T-helper 22 cell (primary cell): ENCODE measurements around the gene FBN1.

Experiments
- DNase-seq: peaks from one replicate; pipeline ENCODE4 v3.0.0-alpha.2; 2020; ENCODE audit warnings: low read depth

FBN1 gene

GRCh38 chr15:48553559-48553958 lies 92.0 kb downstream of the FBN1 start:
- no peak for DNase-seq

- no peak for DNase-seq
These were observed 94.5 kb downstream of the FBN1 start for GRCh38 chr15:48550822-48551525.

- no peak for DNase-seq
These were observed 97.1 kb downstream of the FBN1 start for GRCh38 chr15:48548455-48548854.

- DNase-seq: no peak
These were observed 98.2 kb downstream of the FBN1 start for GRCh38 chr15:48547286-48547685.

GRCh38 chr15:48546296-48546695 lies 99.2 kb downstream of the FBN1 start:
- no peak for DNase-seq

GRCh38 chr15:48544778-48545177 lies 100.7 kb downstream of the FBN1 start:
- DNase-seq: no peak

- DNase-seq: no peak
These were observed 103.9 kb downstream of the FBN1 start for GRCh38 chr15:48541341-48542278.

- DNase-seq: no peak
These were observed 104.8 kb downstream of the FBN1 start for GRCh38 chr15:48540756-48541155.

- no peak for DNase-seq
These were observed 106.6 kb downstream of the FBN1 start for GRCh38 chr15:48538941-48539340.

- no peak for DNase-seq
These were observed 108.0 kb downstream of the FBN1 start for GRCh38 chr15:48537271-48538113.

- no peak for DNase-seq
These were observed 108.8 kb downstream of the FBN1 start for GRCh38 chr15:48536681-48537091.

GRCh38 chr15:48533982-48534381 lies 111.5 kb downstream of the FBN1 start:
- no peak for DNase-seq

- no peak for DNase-seq
These were observed 112.6 kb downstream of the FBN1 start for GRCh38 chr15:48532946-48533345.

- no peak for DNase-seq
These were observed 115.0 kb downstream of the FBN1 start for GRCh38 chr15:48530528-48530927.

- DNase-seq: no peak
These were observed 116.6 kb downstream of the FBN1 start for GRCh38 chr15:48528921-48529320.

GRCh38 chr15:48527517-48527916 lies 118.0 kb downstream of the FBN1 start:
- DNase-seq: no peak

- DNase-seq: no peak
These were observed 122.6 kb downstream of the FBN1 start for GRCh38 chr15:48522911-48523310.

GRCh38 chr15:48522123-48522522 lies 123.4 kb downstream of the FBN1 start:
- DNase-seq: no peak

GRCh38 chr15:48520376-48521155 lies 124.9 kb downstream of the FBN1 start:
- DNase-seq: no peak

GRCh38 chr15:48516121-48516520 lies 129.4 kb downstream of the FBN1 start:
- DNase-seq: no peak

GRCh38 chr15:48515500-48515899 lies 130.0 kb downstream of the FBN1 start:
- DNase-seq: no peak
